Kidney (tissue), 14 donors: ENCODE data around the gene DCTN5. TPM values are rescaled to one million over a fixed set of nuclear protein-coding genes. Genes with fewer than 3 reads are reported as not detected.

ENCODE experiments used
- DNase-seq, 5 donors: peaks; one replicate each; pipeline ENCODE4 v3.0.0-alpha.2; 2013 to 2020
- FAIRE-seq: peaks from 2 replicates; lab custom pipeline; 2012; peaks lifted over from hg19 to GRCh38; lab: Jason Lieb, UNC
- H3K27ac ChIP-seq, 2 donors: one replicate each; pipeline ENCODE4 v1.7.0; 2013; ENCODE audit warnings: low read depth in 2 of 2, low read length in 2 of 2, inconsistent platforms in 1 of 2
- H3K27me3 ChIP-seq: one replicate; pipeline ENCODE4 v1.7.1; 2013; ENCODE audit warnings: low read length, inconsistent platforms; ENCODE audit not compliant: control insufficient read depth, insufficient read depth
- H3K36me3 ChIP-seq, 3 donors: one replicate each; pipeline versions ENCODE4 v1.7.0 to v1.7.1; 2013; ENCODE audit warnings: low read length in 3 of 3, control low read depth in 1 of 3, inconsistent platforms in 1 of 3; ENCODE audit not compliant: insufficient read depth in 3 of 3, control insufficient read depth in 2 of 3
- H3K4me1 ChIP-seq, 3 donors: one replicate each; pipeline versions ENCODE4 v1.7.0 to v1.7.1; 2013; ENCODE audit warnings: low read length in 3 of 3, inconsistent platforms in 1 of 3, low read depth in 1 of 3; ENCODE audit not compliant: control insufficient read depth in 2 of 3, insufficient read depth in 2 of 3
- H3K4me3 ChIP-seq, 3 donors: one replicate each; pipeline versions ENCODE4 v1.7.0 to v1.8.1; 2013; ENCODE audit warnings: low read length in 3 of 3, control low read depth in 1 of 3, inconsistent platforms in 1 of 3
- H3K9ac ChIP-seq, 3 donors: one replicate each; pipeline versions ENCODE4 v1.7.0 to v1.7.1; 2013; ENCODE audit warnings: low read length in 3 of 3, control low read depth in 1 of 3, inconsistent platforms in 1 of 3
- H3K9me3 ChIP-seq, 3 donors: one replicate each; pipeline versions ENCODE4 v1.7.0 to v1.7.1; 2013; ENCODE audit warnings: low read length in 3 of 3, control low read depth in 1 of 3, inconsistent platforms in 1 of 3; ENCODE audit not compliant: control insufficient read depth in 2 of 3, insufficient read depth in 1 of 3
- intact Hi-C: fragments of 100-400 bp; cut with DNase I; formaldehyde crosslinking; loops from one replicate; pipeline ENCODE4 v1.11.1; 2022
- polyA plus RNA-seq: library from polyadenylated mRNA; stranded (reverse); fragments of 350-450 nt; fragmentation: Illumina TruSeq; extraction: RNeasy Lipid Tissue Mini Kit (QIAGEN cat#74804); gene quantifications from one replicate; pipeline ENCODE4 v1.2.3, GENCODE V29; 2014; ENCODE audit warnings: low read depth, low replicate concordance; ENCODE audit not compliant: insufficient read depth
- total RNA-seq: library from RNA; stranded (reverse); fragmentation: NEBNext Ultra II Directional; extraction: Animal tissue kit (Norgen Biotek cat#: 25700); gene quantifications from one replicate; pipeline ENCODE4 v1.2.1, GENCODE V29; 2021
- TF ChIP-seq, protein P1 (sequence below): IDR thresholded peaks from 3 replicates; pipeline ENCODE4 v1.5.1; 2012; ENCODE audit warnings: mild to moderate bottlenecking, moderate library complexity, borderline replicate concordance; ENCODE audit not compliant: insufficient read depth; ENCODE audit errors: extremely low read depth
- donor health status: control.
- donor health status: control.
- donor health status: control.
- donor health status: control.
- donor health status: control.
- donor health status: DM: yes; HTN: yes; CAD: no.
- donor health status: Normal renal cell carcinoma (clear cell type).

DCTN5 gene
- total and polyA plus RNA-seq, 2 donors from 2014 or later: 36.5 to 60.5 TPM

- TF ChIP-seq, protein P1, sequence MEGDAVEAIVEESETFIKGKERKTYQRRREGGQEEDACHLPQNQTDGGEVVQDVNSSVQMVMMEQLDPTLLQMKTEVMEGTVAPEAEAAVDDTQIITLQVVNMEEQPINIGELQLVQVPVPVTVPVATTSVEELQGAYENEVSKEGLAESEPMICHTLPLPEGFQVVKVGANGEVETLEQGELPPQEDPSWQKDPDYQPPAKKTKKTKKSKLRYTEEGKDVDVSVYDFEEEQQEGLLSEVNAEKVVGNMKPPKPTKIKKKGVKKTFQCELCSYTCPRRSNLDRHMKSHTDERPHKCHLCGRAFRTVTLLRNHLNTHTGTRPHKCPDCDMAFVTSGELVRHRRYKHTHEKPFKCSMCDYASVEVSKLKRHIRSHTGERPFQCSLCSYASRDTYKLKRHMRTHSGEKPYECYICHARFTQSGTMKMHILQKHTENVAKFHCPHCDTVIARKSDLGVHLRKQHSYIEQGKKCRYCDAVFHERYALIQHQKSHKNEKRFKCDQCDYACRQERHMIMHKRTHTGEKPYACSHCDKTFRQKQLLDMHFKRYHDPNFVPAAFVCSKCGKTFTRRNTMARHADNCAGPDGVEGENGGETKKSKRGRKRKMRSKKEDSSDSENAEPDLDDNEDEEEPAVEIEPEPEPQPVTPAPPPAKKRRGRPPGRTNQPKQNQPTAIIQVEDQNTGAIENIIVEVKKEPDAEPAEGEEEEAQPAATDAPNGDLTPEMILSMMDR: no peak
- intact Hi-C loops: no loop called here
- FAIRE-seq (no peak), DNase-seq (no peak)
- Histone ChIP-seq H3K27ac (no peak overlapping the region), H3K9me3 (peaks cover 0 to 3% (median 0%) of the 10 kb centered on the region in 3 donors), H3K27me3 (no peaks in the 10 kb centered on the region), H3K9ac (no peak overlapping the region), H3K36me3 (no peaks in the 10 kb centered on the region), H3K4me3 (no peak overlapping the region), H3K4me1 (no peaks in the 10 kb centered on the region)
Observed at GRCh38 chr16:23724785-23725131, 83.5 kb downstream of the DCTN5 start.

DNA sequence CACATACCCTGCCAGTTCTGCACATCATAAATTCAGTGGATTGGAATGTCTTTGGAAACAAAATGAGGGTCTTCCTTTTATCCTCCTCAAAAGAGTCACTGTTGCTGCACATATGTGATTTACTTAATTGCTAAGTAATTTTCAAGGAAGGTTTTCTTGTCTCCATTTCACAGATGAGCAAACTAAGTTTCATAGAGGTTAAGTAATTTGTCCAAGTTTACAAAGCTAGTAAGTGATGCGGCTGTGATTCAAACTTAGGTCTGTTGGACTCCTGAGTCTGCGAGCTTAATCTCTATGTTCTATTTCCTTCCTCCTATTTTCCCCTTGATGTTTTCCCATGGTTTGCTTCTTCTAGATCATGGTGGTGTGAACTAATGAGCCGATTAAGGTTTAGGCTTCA is 85.4 kb downstream of the DCTN5 start:
- H3K27me3 ChIP-seq: no peaks in the 10 kb centered on the region
- H3K9ac ChIP-seq: no peak overlapping the region
- intact Hi-C loops: no loop called here
- no peak overlapping the region for H3K27ac ChIP-seq
- H3K4me1 ChIP-seq: no peaks in the 10 kb centered on the region
- DNase-seq (no peak), FAIRE-seq (no peak)
- no peak overlapping the region for H3K4me3 ChIP-seq
- TF ChIP-seq, protein P1: no peak
- H3K9me3 ChIP-seq: peaks cover 0 to 3% (median 0%) of the 10 kb centered on the region in 3 donors
- no peaks in the 10 kb centered on the region for H3K36me3 ChIP-seq

Other genes starting within 250 kb of the DCTN5 start
- 25.2 TPM for gene COG7, start 188.3 kb upstream of the DCTN5 start, total RNA-seq
- 27.0 TPM for gene COG7, start 188.3 kb upstream of the DCTN5 start, polyA plus RNA-seq
- gene GGA2, start 131.0 kb upstream of the DCTN5 start, total RNA-seq: 79.9 TPM
- 43.5 TPM for gene GGA2, start 131.0 kb upstream of the DCTN5 start, polyA plus RNA-seq
- 21.6 TPM for gene EARS2, start 84.1 kb upstream of the DCTN5 start, total RNA-seq
- gene EARS2, start 84.1 kb upstream of the DCTN5 start, polyA plus RNA-seq: 30.4 TPM
- 52.8 TPM for gene UBFD1, start 83.7 kb upstream of the DCTN5 start, total RNA-seq
- gene UBFD1, start 83.7 kb upstream of the DCTN5 start, polyA plus RNA-seq: 20.8 TPM
- gene NDUFAB1, start 45.1 kb upstream of the DCTN5 start, total RNA-seq: 66.6 TPM
- 374 TPM for gene NDUFAB1, start 45.1 kb upstream of the DCTN5 start, polyA plus RNA-seq
- gene PALB2, start 156 bp upstream of the DCTN5 start, total RNA-seq: 11.7 TPM
- 5.7 TPM for gene PALB2, start 156 bp upstream of the DCTN5 start, polyA plus RNA-seq
- 2.5 TPM for gene PLK1, start 37.4 kb downstream of the DCTN5 start, total RNA-seq
- gene PLK1, start 37.4 kb downstream of the DCTN5 start, polyA plus RNA-seq: 0.71 TPM
- gene ERN2, start 71.8 kb downstream of the DCTN5 start, total RNA-seq: not detected
- gene ERN2, start 71.8 kb downstream of the DCTN5 start, polyA plus RNA-seq: not detected
- not detected for gene CHP2, start 113.6 kb downstream of the DCTN5 start, total RNA-seq
- 6.8 TPM for gene CHP2, start 113.6 kb downstream of the DCTN5 start, polyA plus RNA-seq
- 17.8 TPM for gene PRKCB, start 194.5 kb downstream of the DCTN5 start, total RNA-seq
- gene PRKCB, start 194.5 kb downstream of the DCTN5 start, polyA plus RNA-seq: 0.62 TPM